Skeletal muscle cell (primary cell): ENCODE measurements around the gene RHEBL1.

ENCODE experiments used
- DNase-seq: peaks from one replicate; pipeline ENCODE4 v3.0.0-alpha.2; 2010; ENCODE audit warnings: low read depth
- H3K4me3 ChIP-seq: 2 replicates; pipeline ENCODE4 v1.5.1; 2011; ENCODE audit warnings: low read depth, mild to moderate bottlenecking, control low read depth, low read length, moderate library complexity

The RHEBL1 gene

GRCh38 chr12:49040364-49040855 is 29.4 kb downstream of the RHEBL1 start:
- no peak overlapping the region for H3K4me3 ChIP-seq
- DNase-seq = no peak

- no peak for DNase-seq
Measured at GRCh38 chr12:49039421-49040363, 30.1 kb downstream of the RHEBL1 start.

GRCh38 chr12:49038291-49038955 is 31.4 kb downstream of the RHEBL1 start:
- no peak overlapping the region for H3K4me3 ChIP-seq
- DNase-seq = no peak

More at GRCh38 chr12:49039421-49040363, 30.1 kb downstream of the RHEBL1 start:
- no peak overlapping the region for H3K4me3 ChIP-seq

DNA sequence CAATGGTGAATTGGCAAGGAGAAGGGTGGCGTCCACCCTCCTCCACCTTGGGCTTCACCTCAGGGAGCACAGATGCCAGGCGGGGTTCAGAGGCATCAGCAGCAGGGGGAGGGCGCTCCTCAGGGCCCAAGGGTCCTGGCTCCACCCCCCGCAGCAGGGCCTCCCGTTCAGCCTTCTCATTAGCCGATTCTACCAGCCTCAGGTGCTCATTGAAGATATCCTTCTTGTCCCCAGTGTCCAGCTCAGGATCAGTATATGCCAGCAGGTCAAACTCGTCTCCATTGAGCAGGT is 31.9 kb downstream of the RHEBL1 start:
- H3K4me3 ChIP-seq = no peak overlapping the region
- DNase-seq = no peak

- no peak overlapping the region for H3K4me3 ChIP-seq
- no peak for DNase-seq
Measured at GRCh38 chr12:49037111-49037946, 32.5 kb downstream of the RHEBL1 start.

DNA sequence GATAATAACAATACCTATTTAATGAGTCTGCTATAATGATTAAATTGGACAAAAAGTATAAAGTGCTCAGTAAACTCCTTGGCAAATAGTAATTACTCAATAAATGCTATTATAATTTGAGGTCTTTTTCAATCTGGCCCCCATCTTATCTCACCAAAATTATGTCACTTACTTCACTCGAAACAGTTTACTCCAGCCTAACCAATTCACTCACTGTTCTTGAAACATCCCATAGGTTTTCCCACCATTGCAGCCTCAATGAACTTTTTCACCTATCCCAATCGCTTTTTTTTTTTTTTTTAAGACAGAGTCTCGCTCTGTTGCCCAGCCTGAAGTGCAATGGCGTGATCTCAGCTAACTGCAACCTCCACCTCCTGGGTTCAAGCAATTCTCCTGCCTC is 33.8 kb downstream of the RHEBL1 start:
- no peak overlapping the region for H3K4me3 ChIP-seq
- DNase-seq = no peak

DNA sequence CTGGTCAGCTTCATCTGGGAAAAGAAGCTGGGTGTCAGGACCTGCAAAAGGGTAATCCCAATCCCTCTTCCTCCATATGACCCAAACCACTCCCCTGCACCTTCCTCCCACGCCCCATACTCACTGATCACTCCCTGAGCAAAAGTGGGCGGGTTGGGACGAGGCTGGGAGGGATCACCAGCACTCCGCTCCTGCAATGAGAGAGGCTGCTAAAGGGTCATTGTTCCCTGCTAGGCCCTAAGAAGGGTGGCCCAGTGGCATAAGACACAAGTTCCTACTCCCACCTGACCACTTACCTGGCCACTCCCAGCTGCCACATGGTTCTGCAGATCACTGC is 35.5 kb downstream of the RHEBL1 start:
- H3K4me3 ChIP-seq = no peak overlapping the region
- no peak for DNase-seq

DNA sequence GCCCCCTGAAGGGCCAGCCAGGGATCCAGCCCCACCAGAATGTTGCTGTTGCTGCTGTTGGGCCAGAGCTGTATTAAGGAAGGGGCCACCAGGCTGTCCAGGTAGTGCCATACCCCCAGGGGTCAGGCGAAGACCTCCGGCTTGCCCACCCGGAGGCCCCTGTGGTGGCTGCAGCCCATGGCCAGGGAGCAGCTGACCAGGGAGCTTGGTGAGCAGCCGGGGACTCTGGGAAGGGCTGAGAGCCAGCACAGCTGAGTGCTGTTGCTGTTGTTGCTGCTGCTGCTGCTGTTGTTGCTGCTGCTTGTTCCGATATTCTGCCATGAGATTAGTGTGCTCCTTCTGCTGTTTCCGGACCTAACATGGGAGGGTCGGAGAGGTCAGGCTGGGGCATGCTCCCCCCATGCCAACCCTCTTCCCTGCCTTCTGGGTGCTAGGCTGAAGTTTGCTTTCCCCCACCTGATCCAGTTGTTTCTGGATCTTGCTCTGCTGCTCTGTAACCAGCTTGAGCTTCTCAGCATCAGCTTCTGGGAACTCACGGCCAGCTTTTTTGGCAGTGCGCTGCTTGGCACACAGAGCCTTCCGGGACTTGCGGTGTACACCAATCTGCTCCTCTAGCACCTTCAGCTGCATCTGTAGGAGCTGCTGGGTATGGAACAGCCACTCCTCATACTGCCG is 36.0 kb downstream of the RHEBL1 start:
- no peak for DNase-seq
- no peak overlapping the region for H3K4me3 ChIP-seq

- DNase-seq = no peak
- no peak overlapping the region for H3K4me3 ChIP-seq
Measured at GRCh38 chr12:49032679-49033447, 36.9 kb downstream of the RHEBL1 start.

- no peak overlapping the region for H3K4me3 ChIP-seq
Measured at GRCh38 chr12:49032276-49032675, 37.5 kb downstream of the RHEBL1 start.

GRCh38 chr12:49031573-49032161 is 38.1 kb downstream of the RHEBL1 start:
- no peak overlapping the region for H3K4me3 ChIP-seq
- DNase-seq = no peak

More at GRCh38 chr12:49032276-49032675, 37.5 kb downstream of the RHEBL1 start:
- no peak for DNase-seq

- H3K4me3 ChIP-seq = no peak overlapping the region
- no peak for DNase-seq
Measured at GRCh38 chr12:49030714-49031572, 38.8 kb downstream of the RHEBL1 start.

- no peak for DNase-seq
- no peak overlapping the region for H3K4me3 ChIP-seq
Measured at GRCh38 chr12:49030119-49030518, 39.7 kb downstream of the RHEBL1 start.

GRCh38 chr12:49028666-49029275 is 41.0 kb downstream of the RHEBL1 start:
- DNase-seq = no peak
- no peak overlapping the region for H3K4me3 ChIP-seq

DNA sequence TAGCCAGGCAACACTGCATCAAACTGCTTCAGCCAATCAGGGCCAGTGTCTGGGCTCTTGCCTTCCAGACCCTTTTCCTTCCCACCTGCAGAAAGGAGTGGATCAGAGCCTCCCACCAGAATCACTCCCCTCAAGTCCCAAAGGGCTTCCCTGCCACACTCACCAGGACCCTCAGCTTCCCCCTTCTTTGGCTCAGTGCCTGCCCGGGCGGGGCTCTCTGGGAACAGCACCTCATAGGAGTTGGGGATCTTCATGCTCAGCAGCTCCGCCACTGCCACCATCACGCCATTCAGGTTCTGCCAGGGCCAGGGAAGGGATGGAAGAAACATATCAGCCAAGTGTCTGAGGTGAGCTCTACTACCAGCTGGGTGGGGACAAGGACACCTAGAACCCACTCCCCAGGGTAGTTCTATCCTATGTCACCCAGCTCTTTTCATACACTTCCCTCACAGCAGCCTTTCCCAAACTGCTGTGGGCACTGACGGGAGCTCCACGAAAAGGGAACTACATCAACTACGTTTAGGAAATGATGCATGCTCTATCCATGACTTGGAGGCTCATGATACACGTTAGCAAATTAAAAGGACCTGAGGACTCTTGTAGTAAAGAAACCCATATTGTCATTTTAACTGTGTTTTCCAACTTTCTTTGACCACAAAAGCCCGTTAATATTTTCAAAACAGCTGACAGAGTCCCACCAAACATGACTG is 41.8 kb downstream of the RHEBL1 start:
- DNase-seq = no peak
- no peak overlapping the region for H3K4me3 ChIP-seq

- no peak for DNase-seq
- H3K4me3 ChIP-seq = no peak overlapping the region
Measured at GRCh38 chr12:49026678-49027480, 42.9 kb downstream of the RHEBL1 start.
